GM21529 (cell line): ENCODE results near the gene VRK2.
"Not testable (repeated sequence)": the region's sequence is repeated elsewhere in the genome, so short reads cannot be mapped to it uniquely, and the experiment has no call there.

Experiments
- ATAC-seq: cut with Tn5 transposase; IDR thresholded peaks from one replicate; pipeline ENCODE4 v1.9.1; 2021; ENCODE audit not compliant: unreplicated experiment

Gene VRK2

DNA sequence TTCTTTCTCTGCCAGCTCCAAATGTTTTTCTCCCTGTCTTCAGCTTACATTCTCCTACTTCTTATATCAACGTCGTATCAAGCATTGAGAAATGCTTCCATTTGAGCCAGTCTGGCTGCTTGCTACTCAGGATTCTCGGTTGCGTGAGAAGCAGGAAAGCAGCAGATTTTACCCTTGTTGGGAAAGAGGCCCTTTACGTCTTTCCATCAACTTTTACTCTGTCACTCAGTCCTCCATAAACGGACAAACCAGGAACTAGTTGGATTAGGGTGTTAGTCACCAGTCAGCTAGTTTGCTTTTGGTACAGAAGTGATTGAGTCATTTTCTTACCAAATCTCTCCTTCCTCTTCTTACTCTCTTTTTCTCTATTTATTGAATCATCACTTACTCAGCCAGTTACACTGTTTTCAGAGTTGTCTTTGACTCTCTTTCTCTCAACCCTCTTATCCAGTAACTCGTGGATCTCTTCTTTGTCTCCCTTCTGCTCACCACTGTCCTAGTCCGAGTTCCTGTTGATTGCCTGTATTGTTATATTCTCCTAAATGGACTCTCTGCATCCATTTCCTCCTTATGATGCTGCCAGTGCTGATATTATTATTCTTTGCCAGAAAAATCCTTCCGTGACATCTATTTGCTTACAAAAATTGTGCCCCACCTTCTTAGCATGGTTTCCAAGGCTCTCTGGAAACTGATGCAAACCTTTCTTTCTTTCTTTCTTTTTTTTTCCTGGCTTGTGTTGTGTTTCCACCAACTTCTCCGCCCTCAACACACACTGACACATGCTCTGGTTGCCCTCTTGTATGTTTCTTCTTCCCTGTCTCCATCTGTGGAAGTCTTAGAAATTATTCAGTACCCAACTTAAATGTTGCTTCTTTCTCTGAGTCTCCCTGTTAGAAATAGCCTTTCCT is 61.5 kb downstream of the VRK2 start:
- ATAC-seq: no peak

- no peak for ATAC-seq
Observed at GRCh38 chr2:58109481-58109880, 62.9 kb downstream of the VRK2 start.

DNA sequence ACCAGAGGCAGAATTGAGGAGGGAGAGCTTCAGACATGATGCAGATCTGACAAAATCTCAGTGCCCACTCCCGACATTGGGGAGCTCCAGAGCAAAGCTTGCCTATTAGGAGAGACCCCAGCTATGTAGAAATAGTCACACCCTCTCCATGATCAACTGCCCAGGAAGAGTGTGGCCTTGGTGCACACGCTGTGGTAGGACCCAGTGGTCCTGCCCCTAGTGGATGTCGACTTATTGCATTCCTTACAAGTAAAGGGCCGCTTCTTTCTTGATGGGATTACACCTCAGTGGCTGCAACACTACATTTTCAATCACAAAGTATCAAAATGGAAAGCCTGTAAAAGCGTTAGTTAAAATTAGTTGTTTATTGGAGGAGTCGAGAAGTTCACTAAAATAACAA is 64.2 kb downstream of the VRK2 start:
- ATAC-seq: no peak

- not testable (repeated sequence) for ATAC-seq
Observed at GRCh38 chr2:58113563-58113962, 67.0 kb downstream of the VRK2 start.

DNA sequence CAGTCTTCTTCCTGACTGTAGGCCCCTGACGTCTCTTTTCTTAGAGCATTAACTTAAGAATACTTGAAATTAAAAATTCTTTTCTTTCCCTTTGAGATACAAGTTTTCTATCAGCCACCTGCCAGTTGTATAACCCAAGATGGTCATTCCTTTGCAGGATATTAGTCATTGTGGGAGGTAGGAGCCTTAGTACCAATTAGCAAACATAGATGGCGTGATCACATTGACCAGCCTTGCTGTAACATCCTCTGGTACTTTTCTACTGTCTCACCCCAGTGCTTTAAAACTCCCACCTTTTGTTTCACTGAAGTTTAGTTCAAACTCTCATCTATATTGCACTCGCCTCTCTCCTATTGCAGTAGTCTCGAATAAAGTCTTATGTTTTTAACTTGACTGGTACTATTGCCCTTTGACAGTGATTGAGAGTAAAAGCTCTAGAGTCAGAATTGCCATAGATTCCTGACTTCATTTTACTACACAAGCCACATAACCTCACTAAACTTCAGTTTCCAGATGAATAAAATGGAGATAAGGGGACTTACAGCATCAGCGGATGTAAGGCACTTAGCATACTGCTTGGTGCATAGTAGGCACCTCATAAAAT is 74.1 kb downstream of the VRK2 start:
- no peak for ATAC-seq

DNA sequence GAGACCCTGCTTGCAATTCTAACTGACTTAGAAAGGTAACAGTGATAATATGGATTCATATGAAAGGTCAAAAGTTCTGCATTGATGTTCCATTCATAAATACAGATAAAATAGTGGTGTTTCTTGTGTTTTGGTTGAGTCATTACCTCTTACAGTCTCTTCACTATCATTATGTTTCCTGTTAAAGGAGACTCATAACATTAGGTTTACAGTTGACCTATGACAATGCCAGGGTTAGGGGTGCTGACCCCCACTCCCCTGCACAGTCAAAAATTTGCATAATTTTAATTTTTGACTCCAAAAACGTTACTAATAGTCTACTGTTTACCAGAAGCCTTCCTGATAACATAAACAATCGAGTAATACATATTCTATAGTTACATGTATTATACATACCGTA is 75.4 kb downstream of the VRK2 start:
- no peak for ATAC-seq

DNA sequence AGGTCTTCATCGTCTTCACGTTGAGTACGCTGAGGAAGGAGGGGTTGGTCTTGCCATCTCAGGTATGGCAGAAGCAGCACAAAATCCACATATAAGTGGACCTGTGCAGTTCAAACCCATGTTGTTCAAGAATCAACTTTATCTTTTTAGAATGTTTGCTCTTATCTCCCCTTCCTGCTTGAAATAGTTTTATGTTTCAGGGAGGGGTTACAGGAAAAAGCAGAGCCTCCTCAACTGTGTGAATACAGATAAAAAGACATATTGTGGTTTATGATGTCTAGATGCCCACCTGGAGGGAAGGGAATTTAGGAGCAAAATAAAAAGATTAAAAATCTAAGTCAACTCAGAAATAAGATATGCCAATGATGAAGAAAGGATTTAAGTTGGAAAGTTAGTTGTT is 75.9 kb downstream of the VRK2 start:
- no peak for ATAC-seq

GRCh38 chr2:58127111-58127510 is 80.5 kb downstream of the VRK2 start:
- ATAC-seq: no peak

DNA sequence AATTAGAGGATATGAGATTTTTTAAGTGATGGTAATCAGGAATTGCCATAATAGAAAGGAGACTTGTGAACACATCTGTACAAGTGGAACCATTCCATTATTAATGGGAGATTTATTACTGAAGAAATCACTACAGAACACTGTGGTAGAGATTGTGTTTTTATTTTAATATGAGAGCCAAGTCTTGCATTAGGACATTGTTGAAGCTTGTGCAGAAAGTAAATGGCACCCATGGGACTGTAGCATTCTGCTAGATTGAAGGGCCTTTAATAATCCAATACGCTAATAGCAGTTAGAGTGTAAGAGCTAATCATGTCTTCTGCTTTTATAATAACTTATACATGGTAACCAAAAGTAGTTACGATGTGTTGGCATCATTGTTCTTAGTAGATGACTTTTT is 83.6 kb downstream of the VRK2 start:
- no peak for ATAC-seq

DNA sequence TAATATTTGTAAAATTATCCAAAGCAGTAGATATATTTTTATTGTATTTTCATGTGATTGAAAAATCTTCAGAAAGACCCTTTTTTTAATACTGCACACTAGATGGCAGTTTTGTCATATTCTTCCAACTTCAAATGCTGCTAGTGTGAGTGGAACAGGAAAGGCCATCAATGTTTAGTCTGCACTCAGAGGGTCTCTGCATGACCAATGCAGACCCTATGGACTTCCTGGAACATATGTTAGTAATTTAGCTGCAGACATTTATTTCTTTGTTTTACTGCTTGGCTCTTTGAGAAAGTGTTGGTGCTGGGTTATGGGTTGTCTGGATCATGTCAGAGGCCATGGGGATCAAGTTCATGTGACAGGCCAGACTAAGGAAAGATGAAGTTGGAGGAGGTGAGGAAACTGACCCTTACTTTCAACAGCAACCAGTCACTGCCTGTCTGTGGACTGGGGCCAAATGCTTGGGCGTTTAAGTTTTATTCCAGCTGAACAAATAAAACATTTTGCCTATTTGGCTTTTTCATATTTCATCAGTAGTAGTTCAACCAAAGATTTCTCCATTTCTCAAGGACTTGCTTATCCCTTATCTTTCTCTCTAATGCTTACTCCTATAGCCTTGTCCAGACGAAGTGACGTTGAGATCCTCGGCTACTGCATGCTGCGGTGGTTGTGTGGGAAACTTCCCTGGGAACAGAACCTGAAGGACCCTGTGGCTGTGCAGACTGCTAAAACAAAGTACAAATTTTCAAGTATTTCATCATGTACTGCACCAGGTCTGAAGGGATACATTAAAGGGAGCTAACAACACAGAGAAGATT is 84.8 kb downstream of the VRK2 start:
- ATAC-seq: no peak

GRCh38 chr2:58133395-58133794 is 86.8 kb downstream of the VRK2 start:
- no peak for ATAC-seq

DNA sequence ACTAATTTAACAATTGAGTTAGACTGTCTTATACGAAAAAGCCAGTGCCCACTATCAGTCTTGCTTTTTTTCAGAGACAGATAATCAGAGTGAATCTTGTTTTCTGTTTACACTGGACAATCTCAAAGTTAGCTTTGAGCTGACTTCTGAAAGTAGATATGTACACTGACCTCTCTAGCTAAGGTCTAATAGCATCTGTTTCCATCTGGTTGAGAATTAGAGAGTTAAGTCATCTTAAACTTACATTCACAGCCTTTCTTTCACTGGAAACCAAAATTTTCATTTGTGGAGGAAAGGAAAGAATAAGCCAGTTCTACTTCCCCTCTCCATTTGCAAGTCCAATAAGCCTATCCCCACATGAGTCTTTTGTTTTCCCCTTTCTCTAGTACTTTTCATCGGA is 89.3 kb downstream of the VRK2 start:
- ATAC-seq: no peak

DNA sequence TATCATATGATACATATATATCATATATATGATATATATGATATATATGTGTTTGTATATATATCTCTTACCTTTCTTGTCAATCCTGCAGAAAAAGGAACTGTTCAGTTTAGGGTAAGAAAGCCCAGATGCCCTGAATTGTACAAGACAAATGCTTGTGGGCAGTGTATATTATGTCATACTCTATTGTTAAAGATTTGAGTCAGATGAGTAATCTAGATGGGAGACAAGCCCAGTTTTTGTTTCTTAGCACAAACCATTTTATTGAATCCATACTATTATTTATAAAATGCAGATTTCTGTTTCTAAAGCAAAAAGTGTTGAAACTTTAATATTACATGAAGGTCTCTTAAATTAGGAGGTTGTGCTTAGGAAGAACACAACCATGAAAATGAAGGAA is 90.6 kb downstream of the VRK2 start:
- no peak for ATAC-seq

DNA sequence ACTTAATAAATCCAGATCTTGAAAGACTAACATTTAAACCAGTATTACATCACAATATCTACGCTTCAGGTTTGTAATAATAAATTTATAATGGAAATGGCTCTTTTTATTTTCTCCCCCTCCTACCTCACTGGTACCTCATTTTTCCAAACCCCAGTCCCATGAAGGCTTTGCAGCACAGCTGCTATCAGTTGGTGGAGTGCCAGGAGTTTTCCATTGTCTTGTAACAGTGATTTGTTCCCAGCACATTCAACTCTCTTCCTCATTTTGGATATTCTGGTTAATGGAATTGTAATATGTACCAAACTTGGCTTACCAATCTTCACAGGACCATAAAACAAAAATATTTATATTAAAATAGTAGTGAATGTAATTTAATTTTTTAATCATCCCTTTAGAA is 91.2 kb downstream of the VRK2 start:
- no peak for ATAC-seq

DNA sequence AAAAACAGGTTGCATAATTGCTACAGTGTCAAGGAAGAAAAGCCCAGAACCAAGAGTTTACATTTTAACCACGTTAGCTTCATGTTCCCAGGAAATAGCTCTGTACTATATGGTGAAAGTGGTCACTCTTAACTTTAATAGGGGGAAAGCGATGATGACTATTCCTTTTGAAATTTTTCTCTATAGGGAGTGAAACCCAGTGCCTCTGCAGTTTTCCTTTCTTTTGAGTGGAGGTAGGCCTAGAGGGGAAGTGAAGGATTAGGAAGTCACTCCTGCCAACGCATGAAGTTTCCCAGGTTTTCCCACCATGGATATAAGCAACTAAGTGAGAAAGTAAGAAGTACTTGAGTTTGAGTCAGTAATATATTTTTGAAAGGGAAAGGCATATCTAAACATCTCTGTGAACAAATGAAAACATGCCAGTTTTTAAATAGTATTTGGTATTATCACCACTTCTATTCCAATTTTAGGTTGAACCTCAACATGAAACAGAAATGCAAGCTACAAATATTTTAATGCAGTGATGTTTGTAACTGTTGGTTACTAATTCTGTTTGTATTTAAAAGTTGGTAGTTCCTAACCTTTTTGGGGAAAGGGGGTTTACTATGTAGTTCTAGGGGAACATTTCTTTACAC is 91.9 kb downstream of the VRK2 start:
- ATAC-seq: no peak

DNA sequence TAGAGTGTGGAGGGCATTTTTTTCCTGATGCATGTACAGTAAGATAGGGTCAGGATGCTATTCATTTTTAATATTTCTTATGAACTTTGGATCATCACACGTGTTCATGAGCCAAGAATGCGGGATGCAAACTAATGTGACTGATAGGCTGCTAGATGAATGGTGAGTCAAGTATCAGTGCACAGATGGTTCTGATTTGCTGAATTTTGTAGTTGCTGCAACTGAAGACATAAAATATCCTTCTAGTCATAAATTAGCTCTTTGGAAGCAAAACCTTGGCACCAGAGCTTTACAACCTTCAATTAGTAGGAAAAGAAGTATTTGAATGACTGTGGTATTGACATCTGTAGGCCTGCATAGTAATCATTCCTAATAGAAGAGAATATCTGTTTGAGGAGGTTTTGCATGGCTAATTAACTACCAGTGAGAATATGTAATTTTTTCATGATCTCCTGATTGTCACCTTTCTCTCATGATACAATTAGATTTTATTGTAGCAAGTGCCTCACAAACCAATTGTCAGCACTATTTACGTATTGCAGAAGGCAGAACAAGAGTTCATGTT is 94.0 kb downstream of the VRK2 start:
- no peak for ATAC-seq

- not testable (repeated sequence) for ATAC-seq
Observed at GRCh38 chr2:58145769-58146168, 99.2 kb downstream of the VRK2 start.

- ATAC-seq: no peak
Observed at GRCh38 chr2:58146707-58147106, 100.1 kb downstream of the VRK2 start.

GRCh38 chr2:58155160-58155778 is 108.7 kb downstream of the VRK2 start:
- no peak for ATAC-seq

- ATAC-seq: no peak
Observed at GRCh38 chr2:58156780-58157179, 110.2 kb downstream of the VRK2 start.
